Choroid plexus epithelial cell (primary cell): ENCODE results near the gene KIF16B.

Source experiments
- DNase-seq: peaks from one replicate; pipeline ENCODE4 v3.0.0-alpha.2; 2010; ENCODE audit warnings: low read depth
- H3K4me3 ChIP-seq: 2 replicates; pipeline ENCODE4 v1.5.1; 2011; ENCODE audit warnings: low read depth, mild to moderate bottlenecking, control low read depth, low read length, moderate library complexity
- CTCF ChIP-seq: conservative IDR thresholded peaks from 2 replicates; pipeline ENCODE4 v1.5.1; 2011; ENCODE audit warnings: low read depth, mild to moderate bottlenecking, control low read depth, inconsistent platforms, low read length, moderate library complexity

Gene KIF16B

DNA sequence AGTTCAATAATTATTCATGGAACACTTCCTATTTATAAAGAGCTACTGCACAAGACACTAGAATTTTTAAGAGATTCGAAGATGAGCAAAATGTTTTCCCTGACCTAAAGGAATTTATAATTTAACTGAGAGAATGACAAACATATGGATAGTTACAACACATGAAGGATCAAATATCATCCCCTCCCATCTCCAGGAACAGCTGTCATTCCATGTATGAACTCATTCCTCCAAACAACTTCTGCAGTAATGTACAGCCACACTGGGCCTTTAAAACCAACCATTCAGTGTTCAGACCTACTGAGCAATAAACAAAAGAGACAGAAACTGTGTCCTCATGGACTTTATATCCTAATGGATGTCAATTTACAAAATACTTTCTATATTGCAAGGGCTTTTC is 87.8 kb downstream of the KIF16B start:
- no peak for TF ChIP-seq CTCF
- H3K4me3 ChIP-seq = no peak overlapping the region
- peak; percentile 61 for DNase-seq

DNA sequence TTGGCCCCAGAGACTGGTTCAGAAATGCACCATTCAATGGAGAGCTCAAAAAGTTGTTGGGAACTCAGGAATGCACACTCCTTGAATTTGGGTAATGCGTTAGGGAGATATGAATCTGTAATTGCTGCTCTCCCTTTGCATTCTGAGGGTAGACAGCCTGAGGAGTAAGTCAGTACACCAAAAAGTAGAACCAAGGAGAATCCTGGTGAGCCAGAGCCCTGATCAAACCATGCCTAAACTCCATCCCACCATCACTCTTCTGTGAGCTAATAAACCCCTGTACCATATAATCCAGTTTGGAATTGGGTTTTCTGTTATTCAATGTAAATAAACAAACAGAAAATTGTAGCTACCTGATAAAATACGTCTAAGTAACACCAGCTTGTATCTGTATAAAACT is 90.2 kb downstream of the KIF16B start:
- H3K4me3 ChIP-seq = no peak overlapping the region
- TF ChIP-seq CTCF = no peak
- DNase-seq = no peak

GRCh38 chr20:16481977-16482376 is 91.3 kb downstream of the KIF16B start:
- TF ChIP-seq CTCF = no peak
- no peak for DNase-seq
- H3K4me3 ChIP-seq = no peak overlapping the region

DNA sequence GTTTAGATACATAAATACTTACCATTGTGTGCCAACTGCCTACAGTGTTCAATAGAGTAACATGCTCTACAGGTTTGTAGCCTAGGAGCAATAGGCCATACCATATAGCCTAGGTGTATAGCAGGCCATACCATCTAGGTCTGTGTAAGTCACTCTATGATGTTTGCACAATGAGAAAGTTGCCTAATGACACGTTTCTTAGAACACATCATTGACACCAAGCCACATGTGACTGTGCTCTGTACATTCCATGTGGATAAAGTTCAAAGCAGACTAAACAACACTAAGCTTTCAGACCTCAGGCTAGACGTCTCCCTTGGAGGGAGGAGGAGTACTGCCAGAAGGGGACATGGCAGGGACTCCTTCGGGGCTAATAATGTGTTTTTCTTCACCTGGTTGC is 93.6 kb downstream of the KIF16B start:
- TF ChIP-seq CTCF = no peak
- peak; percentile 39 for DNase-seq
- H3K4me3 ChIP-seq = no peak overlapping the region

DNA sequence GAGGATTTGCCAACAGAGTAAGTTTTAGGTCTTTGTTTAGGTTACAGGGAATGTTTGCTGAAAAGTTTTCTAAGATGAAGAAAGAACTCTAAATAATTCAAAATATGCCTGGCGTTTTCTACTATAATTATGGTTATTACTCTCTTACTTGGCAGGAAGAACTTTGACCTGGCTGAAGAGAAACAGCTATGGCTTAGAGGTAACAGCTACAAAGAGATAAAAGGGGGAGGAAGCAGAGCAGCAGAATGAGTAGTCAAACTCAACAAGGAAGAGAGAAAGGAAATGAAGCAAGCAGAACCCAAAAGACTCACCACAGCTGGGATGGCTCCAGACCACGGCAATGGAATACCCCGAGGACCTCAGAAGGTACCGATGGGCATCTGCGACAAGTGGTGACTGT is 95.6 kb downstream of the KIF16B start:
- no peak for TF ChIP-seq CTCF
- H3K4me3 ChIP-seq = no peak overlapping the region
- peak; percentile 41 for DNase-seq

GRCh38 chr20:16476032-16476431 is 97.2 kb downstream of the KIF16B start:
- TF ChIP-seq CTCF = peak; percentile 67
- DNase-seq = peak; percentile 86
- no peak overlapping the region for H3K4me3 ChIP-seq

GRCh38 chr20:16475225-16475624 is 98.0 kb downstream of the KIF16B start:
- TF ChIP-seq CTCF = no peak
- DNase-seq = peak; percentile 94

More at GRCh38 chr20:16475225-16475624, 98.0 kb downstream of the KIF16B start:
- no peak overlapping the region for H3K4me3 ChIP-seq
